Measurements from ENCODE around the gene PFDN4.

DNA sequence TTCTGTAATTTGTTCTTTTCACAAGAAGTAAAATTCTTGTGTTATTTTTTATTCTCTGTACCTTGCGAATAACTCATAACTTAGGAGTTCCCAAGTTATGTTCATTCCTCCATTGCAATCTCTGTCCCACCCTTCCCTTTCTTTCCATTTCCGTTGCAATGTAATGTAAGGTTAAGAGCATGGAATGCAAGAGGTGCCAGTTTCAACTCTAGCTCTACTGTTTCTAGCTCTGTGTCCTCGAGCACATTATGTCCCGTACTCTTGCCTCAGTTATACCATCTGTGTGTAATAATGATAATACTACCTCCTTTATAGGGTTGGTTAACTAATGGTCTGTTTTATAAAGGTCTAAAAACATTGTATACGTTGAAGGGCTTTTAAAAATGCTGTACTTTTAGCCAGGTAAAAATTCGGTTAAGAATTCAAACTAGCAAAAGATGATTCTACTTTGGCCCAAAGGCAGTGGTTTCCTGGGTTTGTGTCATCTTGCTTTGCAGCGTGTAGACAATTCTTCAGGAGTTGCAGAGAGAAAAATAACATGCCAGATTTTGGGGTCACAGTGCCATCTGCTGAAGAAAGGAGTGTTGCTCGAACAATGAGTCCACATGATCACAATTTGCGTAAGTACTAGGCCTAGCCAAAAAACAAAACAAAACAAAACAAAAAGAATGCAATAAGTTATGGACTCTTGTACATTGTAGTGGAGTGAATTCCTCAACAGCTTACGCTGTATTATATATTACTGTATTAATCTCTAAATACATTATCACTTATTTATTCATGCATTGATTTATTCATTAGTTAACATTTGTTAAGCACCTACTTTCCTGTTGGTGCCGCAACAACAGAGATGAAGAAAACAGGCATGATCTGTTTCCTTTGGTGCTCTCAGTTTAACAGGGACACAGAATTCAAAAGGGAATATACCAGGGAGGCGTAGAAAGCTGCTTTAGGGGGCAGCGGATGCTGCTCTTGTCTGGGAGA, 10.0 kb upstream of the PFDN4 start:
- TF ChIP-seq, protein P1, sequence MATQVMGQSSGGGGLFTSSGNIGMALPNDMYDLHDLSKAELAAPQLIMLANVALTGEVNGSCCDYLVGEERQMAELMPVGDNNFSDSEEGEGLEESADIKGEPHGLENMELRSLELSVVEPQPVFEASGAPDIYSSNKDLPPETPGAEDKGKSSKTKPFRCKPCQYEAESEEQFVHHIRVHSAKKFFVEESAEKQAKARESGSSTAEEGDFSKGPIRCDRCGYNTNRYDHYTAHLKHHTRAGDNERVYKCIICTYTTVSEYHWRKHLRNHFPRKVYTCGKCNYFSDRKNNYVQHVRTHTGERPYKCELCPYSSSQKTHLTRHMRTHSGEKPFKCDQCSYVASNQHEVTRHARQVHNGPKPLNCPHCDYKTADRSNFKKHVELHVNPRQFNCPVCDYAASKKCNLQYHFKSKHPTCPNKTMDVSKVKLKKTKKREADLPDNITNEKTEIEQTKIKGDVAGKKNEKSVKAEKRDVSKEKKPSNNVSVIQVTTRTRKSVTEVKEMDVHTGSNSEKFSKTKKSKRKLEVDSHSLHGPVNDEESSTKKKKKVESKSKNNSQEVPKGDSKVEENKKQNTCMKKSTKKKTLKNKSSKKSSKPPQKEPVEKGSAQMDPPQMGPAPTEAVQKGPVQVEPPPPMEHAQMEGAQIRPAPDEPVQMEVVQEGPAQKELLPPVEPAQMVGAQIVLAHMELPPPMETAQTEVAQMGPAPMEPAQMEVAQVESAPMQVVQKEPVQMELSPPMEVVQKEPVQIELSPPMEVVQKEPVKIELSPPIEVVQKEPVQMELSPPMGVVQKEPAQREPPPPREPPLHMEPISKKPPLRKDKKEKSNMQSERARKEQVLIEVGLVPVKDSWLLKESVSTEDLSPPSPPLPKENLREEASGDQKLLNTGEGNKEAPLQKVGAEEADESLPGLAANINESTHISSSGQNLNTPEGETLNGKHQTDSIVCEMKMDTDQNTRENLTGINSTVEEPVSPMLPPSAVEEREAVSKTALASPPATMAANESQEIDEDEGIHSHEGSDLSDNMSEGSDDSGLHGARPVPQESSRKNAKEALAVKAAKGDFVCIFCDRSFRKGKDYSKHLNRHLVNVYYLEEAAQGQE (IDR thresholded peaks at IDR 0.05; ENCODE audit: low read depth, low read length) = no peak
- TF ChIP-seq, protein P2, sequence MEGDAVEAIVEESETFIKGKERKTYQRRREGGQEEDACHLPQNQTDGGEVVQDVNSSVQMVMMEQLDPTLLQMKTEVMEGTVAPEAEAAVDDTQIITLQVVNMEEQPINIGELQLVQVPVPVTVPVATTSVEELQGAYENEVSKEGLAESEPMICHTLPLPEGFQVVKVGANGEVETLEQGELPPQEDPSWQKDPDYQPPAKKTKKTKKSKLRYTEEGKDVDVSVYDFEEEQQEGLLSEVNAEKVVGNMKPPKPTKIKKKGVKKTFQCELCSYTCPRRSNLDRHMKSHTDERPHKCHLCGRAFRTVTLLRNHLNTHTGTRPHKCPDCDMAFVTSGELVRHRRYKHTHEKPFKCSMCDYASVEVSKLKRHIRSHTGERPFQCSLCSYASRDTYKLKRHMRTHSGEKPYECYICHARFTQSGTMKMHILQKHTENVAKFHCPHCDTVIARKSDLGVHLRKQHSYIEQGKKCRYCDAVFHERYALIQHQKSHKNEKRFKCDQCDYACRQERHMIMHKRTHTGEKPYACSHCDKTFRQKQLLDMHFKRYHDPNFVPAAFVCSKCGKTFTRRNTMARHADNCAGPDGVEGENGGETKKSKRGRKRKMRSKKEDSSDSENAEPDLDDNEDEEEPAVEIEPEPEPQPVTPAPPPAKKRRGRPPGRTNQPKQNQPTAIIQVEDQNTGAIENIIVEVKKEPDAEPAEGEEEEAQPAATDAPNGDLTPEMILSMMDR (IDR thresholded peaks at IDR 0.05) = peak; percentile 62
- TF ChIP-seq TAF1 (IDR thresholded peaks at IDR 0.05; ENCODE audit: borderline replicate concordance, low read depth, low read length) = no peak
- no peak for TF ChIP-seq POLR2AphosphoS5 (IDR thresholded peaks at IDR 0.05; ENCODE audit: low read depth, low read length)
